Upper lobe of right lung (tissue), 1 donor: ENCODE results near the gene ALAD. TPM values are rescaled to one million over a fixed set of nuclear protein-coding genes. Genes with fewer than 3 reads are reported as not detected.

Source experiments
- ATAC-seq: fragments of 200-7000 bp; cut with Tn5 transposase; one replicate; pipeline ENCODE4 v1.9.1; 2020; ENCODE audit warnings: mild to moderate bottlenecking, moderate library complexity
- DNase-seq: peaks from one replicate; pipeline ENCODE4 v3.0.0-alpha.2; 2020
- H3K27ac ChIP-seq: fragments of 200-600 bp; one replicate; pipeline ENCODE4 v1.8.0; 2022
- H3K27me3 ChIP-seq: fragments of 200-600 bp; one replicate; pipeline ENCODE4 v1.8.0; 2022; ENCODE audit warnings: mild to moderate bottlenecking
- H3K36me3 ChIP-seq: fragments of 200-600 bp; one replicate; pipeline ENCODE4 v1.8.0; 2022
- H3K4me1 ChIP-seq: fragments of 200-600 bp; one replicate; pipeline ENCODE4 v1.8.0; 2022
- H3K4me3 ChIP-seq: fragments of 200-600 bp; one replicate; pipeline ENCODE4 v1.8.0; 2022; ENCODE audit warnings: mild to moderate bottlenecking
- H3K9me3 ChIP-seq: fragments of 200-600 bp; one replicate; pipeline ENCODE4 v1.8.0; 2022
- CTCF ChIP-seq: fragments of 200-600 bp; IDR thresholded peaks from one replicate; pipeline ENCODE4 v1.8.0; 2022; ENCODE audit warnings: antibody characterized with exemption
- intact Hi-C: fragments of 100-400 bp; cut with DNase I; formaldehyde crosslinking; loops from one replicate; pipeline ENCODE4 v1.11.0; 2022
- total RNA-seq: library from RNA; stranded (reverse); fragmentation: NEBNext Ultra II Directional; extraction: Animal tissue kit (Norgen Biotek cat#: 25700); gene quantifications from one replicate; pipeline ENCODE4 v1.2.1, GENCODE V29; 2021
- donor health status: DM: no; HTN: yes; CAD: no; lungs with severe emphysema.

ALAD gene
- total RNA-seq, 1 donor from 2014 or later = 37.7 TPM

- DNase-seq (no peak), ATAC-seq (no peak)
- no peaks in the 10 kb centered on the region for H3K9me3 ChIP-seq
- H3K27me3 ChIP-seq = no peaks in the 10 kb centered on the region
- intact Hi-C loops = no loop called here
- TF ChIP-seq CTCF = no peak
- peaks cover 10% of the 10 kb centered on the region for H3K4me1 ChIP-seq
- H3K36me3 ChIP-seq = no peaks in the 10 kb centered on the region
- no peak overlapping the region for H3K4me3 ChIP-seq
- no peak overlapping the region for H3K27ac ChIP-seq
These were observed 59.2 kb downstream of the ALAD start for GRCh38 chr9:113341712-113342410.

- no peaks in the 10 kb centered on the region for H3K36me3 ChIP-seq
- TF ChIP-seq CTCF = no peak
- peak within 1 kb of the TSS; percentile 80 for H3K27ac ChIP-seq
- no peaks in the 10 kb centered on the region for H3K9me3 ChIP-seq
- peak within 1 kb of the TSS; percentile 90 for H3K4me3 ChIP-seq
- no peaks in the 10 kb centered on the region for H3K27me3 ChIP-seq
- ATAC-seq (peak; percentile 99), DNase-seq (peak; percentile 93)
- H3K4me1 ChIP-seq = peaks cover 10% of the 10 kb centered on the region
- intact Hi-C loops = no loop called here
These were observed 60.9 kb downstream of the ALAD start, which contains the start of gene WDR31 for GRCh38 chr9:113340011-113340699. WDR31 (minus strand) TSS chr9:113340275; CDS start chr9:113332022, 8,253 bp downstream.

GRCh38 chr9:113337714-113338113, 63.4 kb downstream of the ALAD start:
- Histone ChIP-seq H3K27ac (no peak overlapping the region), H3K4me3 (no peak overlapping the region), H3K36me3 (no peaks in the 10 kb centered on the region), H3K9me3 (no peaks in the 10 kb centered on the region), H3K27me3 (no peaks in the 10 kb centered on the region), H3K4me1 (peaks cover 7% of the 10 kb centered on the region)
- ATAC-seq = no peak
- intact Hi-C loops = no loop called here
- DNase-seq = no peak
- TF ChIP-seq CTCF = no peak

Other genes starting within 250 kb of the ALAD start
- gene FKBP15, start 180.0 kb downstream of the ALAD start, total RNA-seq = 60.6 TPM
- gene SLC31A1, start 179.7 kb downstream of the ALAD start, total RNA-seq = 43.4 TPM
- 29.5 TPM for gene CDC26, start 125.7 kb downstream of the ALAD start, total RNA-seq
- gene PRPF4, start 125.6 kb downstream of the ALAD start, total RNA-seq = 13.2 TPM
- gene RNF183, start 97.9 kb downstream of the ALAD start, total RNA-seq = not detected
- gene WDR31, start 61.0 kb downstream of the ALAD start, total RNA-seq = 2.6 TPM
- 10.8 TPM for gene BSPRY, start 51.7 kb downstream of the ALAD start, total RNA-seq
- 10.4 TPM for gene HDHD3, start 24.3 kb downstream of the ALAD start, total RNA-seq
- 31.0 TPM for gene POLE3, start 9.4 kb upstream of the ALAD start, total RNA-seq
- not detected for gene C9orf43, start 9.5 kb upstream of the ALAD start, total RNA-seq
- 71.1 TPM for gene RGS3, start 62.4 kb upstream of the ALAD start, total RNA-seq